Activated naive CD8-positive, alpha-beta T cell treated with anti-CD3 and anti-CD28 coated beads, Interleukin-2, amount 10 ng/mL, durations not matched to agents 7 days and 5 days (primary cell): Measurements from ENCODE around the gene PRLHR. TPM values are rescaled to one million over a fixed set of nuclear protein-coding genes. Genes with fewer than 3 reads are reported as not detected.
"Not testable (repeated sequence)": the region's sequence is repeated elsewhere in the genome, so short reads cannot be mapped to it uniquely, and the experiment has no call there.

Source experiments
- ATAC-seq: fragments of 150-1000 bp; cut with Tn5 transposase; one replicate; pipeline ENCODE4 v1.10.0; 2021; ENCODE audit warnings: low read depth, moderate library complexity
- POLR2A ChIA-PET: fragments of 350-600 bp; sonication (Branson Sonifier 250); formaldehyde crosslinking; loops from one replicate; lab custom pipeline; 2021; ENCODE audit warnings: antibody characterized with exemption; lab: Charles Lee
- DNase-seq: peaks from one replicate; pipeline ENCODE4 v3.0.0; 2021
- H3K27ac Mint-ChIP-seq: one replicate; pipeline ENCODE4 v1.8.0; 2022; ENCODE audit warnings: mild to moderate bottlenecking, mixed read lengths
- H3K27me3 Mint-ChIP-seq: one replicate; pipeline ENCODE4 v1.8.0; 2022; ENCODE audit warnings: mild to moderate bottlenecking, moderate library complexity, mixed read lengths
- H3K36me3 Mint-ChIP-seq: one replicate; pipeline ENCODE4 v1.8.0; 2021; ENCODE audit warnings: mild to moderate bottlenecking, mixed read lengths
- H3K4me1 Mint-ChIP-seq: one replicate; pipeline ENCODE4 v1.8.0; 2021; ENCODE audit warnings: mixed read lengths
- H3K4me3 Mint-ChIP-seq: one replicate; pipeline ENCODE4 v1.8.0; 2022; ENCODE audit warnings: mild to moderate bottlenecking, moderate library complexity, mixed read lengths
- H3K9me3 Mint-ChIP-seq: one replicate; pipeline ENCODE4 v1.8.0; 2021; ENCODE audit warnings: mixed read lengths
- total RNA-seq, 2 experiments: library from RNA; stranded (reverse); gene quantifications; one replicate each; pipeline ENCODE4 v1.2.3, GENCODE V29; 2021

Gene PRLHR
- not detected for total RNA-seq

DNA sequence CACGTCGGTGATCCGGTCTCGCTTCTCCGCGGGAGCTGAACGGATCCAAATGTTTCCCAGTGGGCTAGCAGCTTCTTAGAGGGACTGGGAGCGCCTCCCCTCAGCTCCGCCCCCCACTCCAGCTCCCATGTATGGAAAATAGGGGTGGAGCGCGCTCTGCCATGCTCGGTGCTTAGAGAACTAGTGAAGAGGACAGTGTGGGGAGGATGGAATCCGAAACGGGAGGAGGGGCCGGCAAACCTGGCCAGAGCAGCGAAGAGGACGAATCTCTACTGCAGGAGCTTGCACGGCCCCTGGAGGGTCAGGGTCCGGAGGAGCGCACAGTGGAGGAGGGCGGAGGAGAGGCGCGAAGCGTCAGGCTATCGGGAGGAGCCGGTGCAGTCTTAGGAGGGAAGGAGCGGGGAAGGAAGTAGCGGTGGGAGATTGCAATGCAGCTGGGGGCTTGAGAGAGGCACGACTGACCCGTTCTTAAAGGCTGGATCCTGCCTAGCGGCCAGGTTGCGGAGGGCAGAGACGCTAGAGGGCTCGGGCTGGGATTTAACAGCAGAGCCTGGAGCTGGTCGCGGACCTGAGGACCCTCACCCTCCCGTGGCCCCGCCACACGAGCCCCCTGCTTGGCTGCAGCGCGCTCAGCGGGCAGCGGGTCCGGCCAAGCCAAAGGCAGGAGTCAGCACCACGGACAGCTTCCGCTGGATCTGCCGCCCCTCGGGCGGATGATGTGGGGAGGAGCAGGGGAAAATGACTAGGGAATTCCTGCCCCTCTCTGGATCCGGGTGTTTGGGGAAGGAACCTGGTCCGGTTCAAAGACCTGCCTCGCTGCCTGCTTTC, at the start of gene PRLHR:
PRLHR (minus strand) TSS at position 51 of the 828 bp plus-strand sequence. CDS start 404 bp downstream, outside the sequence.
- Mint-ChIP-seq H3K9me3 (no peaks in the 10 kb centered on the region), H3K27me3 (peaks cover 63% of the 10 kb centered on the region), H3K27ac (peak within 1 kb of the TSS; percentile 31), H3K4me1 (peaks cover 6% of the 10 kb centered on the region), H3K36me3 (peaks cover 3% of the 10 kb centered on the region), H3K4me3 (no peak within 1 kb of the TSS)
- POLR2A ChIA-PET: no interaction called here
- DNase-seq (peak; percentile 47), ATAC-seq (no peak)

DNA sequence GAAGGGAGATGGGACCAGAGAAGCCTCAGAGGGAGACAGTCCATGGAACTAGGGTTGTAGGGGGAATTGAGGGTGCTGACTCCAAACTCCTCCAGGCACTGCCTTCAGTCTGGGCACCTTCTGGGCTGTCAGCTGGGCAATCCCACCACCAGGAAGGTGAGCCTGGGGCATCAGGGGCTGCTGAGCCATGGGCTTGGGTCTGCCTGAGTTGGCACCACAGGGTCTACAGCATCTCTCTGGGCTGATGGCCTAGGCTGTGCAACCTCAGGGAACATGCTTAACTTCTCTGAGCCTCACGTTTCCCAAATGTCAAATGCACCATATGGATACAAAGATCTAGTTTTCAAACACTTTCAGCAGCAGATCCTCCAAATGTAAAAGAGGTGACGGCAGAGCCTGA, 46.8 kb upstream of the PRLHR start:
- no peak for DNase-seq
- ATAC-seq: no peak
- no peaks in the 10 kb centered on the region for H3K36me3 Mint-ChIP-seq
- no peak overlapping the region for H3K27ac Mint-ChIP-seq
- H3K9me3 Mint-ChIP-seq: peaks cover 11% of the 10 kb centered on the region
- no peaks in the 10 kb centered on the region for H3K4me1 Mint-ChIP-seq
- H3K27me3 Mint-ChIP-seq: no peaks in the 10 kb centered on the region
- no peak overlapping the region for H3K4me3 Mint-ChIP-seq
- POLR2A ChIA-PET: no interaction called here

DNA sequence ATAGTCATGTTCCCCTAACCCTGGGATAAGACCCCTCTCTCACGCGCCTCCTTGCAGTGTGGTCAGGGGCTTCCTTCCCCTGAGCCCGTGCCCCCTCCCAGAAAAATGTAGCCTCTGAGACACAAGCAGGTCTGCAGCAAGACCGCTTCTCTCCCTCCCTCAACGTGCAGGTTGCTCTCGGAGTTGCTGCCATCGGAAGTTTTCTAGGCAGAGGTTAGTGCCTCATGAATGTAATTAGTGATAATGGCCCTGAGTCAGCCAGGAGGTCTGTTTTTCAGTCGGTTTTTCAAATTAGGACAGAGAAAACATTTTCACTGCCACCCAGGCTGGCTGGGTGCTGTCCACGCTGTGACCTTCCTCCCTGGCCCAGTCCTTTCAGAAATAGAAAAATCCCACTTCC, 43.2 kb upstream of the PRLHR start:
- Mint-ChIP-seq H3K4me3 (no peak overlapping the region), H3K27me3 (no peaks in the 10 kb centered on the region), H3K4me1 (no peaks in the 10 kb centered on the region), H3K9me3 (peaks cover 11% of the 10 kb centered on the region), H3K36me3 (no peaks in the 10 kb centered on the region), H3K27ac (no peak overlapping the region)
- no peak for ATAC-seq
- POLR2A ChIA-PET: no interaction called here
- DNase-seq: no peak

DNA sequence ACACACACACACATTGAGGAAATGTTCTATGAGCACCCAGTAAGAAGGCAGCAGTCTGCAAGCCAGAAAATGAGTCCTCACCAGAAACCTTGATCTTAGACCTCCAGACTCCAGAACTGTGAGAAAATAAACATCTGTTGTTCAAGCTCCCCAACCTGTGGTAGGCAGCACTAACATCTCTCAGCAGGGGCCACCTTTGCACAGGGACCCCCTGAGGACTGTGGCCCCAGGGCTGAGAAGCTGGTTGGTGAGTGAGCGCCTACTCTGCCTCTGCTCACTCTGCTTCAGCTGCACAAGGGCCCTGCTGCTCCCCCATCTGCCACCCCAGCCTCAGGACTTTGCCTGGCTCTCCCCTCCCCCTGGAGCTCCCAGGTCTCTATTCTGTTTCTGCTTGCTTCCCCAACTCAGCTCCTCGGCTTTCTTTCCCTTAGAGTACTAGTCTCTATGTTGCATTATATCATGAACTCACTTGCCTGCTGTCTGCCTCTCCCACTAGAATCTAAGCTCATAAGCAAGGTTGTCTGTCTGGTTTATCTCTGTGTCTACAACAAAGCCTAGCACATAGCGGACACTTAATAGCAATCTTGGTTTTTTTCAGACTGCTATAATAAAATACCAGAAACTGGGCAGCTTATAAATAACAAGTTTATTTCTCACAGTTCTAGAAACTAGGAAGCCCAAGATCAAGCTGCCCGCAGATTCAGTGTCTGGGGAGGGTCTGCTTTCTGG, 40.4 kb upstream of the PRLHR start:
- ATAC-seq (no peak), DNase-seq (no peak)
- POLR2A ChIA-PET: no interaction called here
- no peaks in the 10 kb centered on the region for H3K4me1 Mint-ChIP-seq
- no peaks in the 10 kb centered on the region for H3K36me3 Mint-ChIP-seq
- H3K27me3 Mint-ChIP-seq: no peaks in the 10 kb centered on the region
- H3K27ac Mint-ChIP-seq: no peak overlapping the region
- peaks cover 9% of the 10 kb centered on the region for H3K9me3 Mint-ChIP-seq
- H3K4me3 Mint-ChIP-seq: no peak overlapping the region

DNA sequence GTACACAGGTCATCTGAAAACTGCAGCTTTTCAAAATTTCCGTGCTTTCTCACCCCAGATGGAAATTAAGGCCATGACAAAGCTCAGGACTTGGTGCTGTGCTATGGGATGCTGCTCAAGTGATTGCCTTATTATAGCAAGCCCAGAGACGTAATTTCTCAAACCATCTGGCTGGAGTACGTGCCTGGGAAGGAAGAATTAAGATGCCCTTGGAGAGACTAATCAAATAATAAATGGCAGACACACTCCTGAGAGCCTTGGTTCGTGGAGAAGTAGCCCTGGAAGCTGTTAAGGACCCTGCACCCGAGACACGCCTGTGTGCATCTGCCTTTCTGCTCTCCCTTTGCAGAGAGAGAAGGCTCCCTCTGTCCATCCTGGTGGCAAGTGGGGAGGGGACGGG, 38.3 kb upstream of the PRLHR start:
- Mint-ChIP-seq H3K27ac (no peak overlapping the region), H3K9me3 (peaks cover 2% of the 10 kb centered on the region), H3K36me3 (no peaks in the 10 kb centered on the region), H3K4me3 (no peak overlapping the region), H3K4me1 (no peaks in the 10 kb centered on the region), H3K27me3 (peaks cover 2% of the 10 kb centered on the region)
- DNase-seq: no peak
- POLR2A ChIA-PET: no interaction called here
- no peak for ATAC-seq

DNA sequence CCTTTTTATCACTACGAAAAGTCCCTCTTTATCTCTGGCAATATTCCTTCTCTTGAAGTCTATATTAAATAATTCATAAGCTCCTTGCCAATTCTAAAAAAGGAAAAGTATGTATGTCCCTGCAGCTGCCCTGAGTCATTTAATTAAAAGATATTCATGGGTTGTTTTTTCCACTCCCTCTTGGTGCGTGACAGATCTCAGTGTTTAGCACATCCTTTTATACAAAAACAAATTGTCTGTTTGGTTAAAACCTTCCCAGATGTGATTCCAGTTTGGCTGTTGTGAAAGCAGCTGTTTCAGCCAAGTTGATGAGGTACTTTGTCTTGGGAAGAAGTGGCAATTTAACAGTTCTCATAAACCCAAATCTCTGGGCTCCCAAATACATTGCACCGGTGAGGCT, 33.8 kb upstream of the PRLHR start:
- no peaks in the 10 kb centered on the region for H3K9me3 Mint-ChIP-seq
- H3K27ac Mint-ChIP-seq: no peak overlapping the region
- no peak overlapping the region for H3K4me3 Mint-ChIP-seq
- H3K4me1 Mint-ChIP-seq: no peaks in the 10 kb centered on the region
- peaks cover 4% of the 10 kb centered on the region for H3K27me3 Mint-ChIP-seq
- ATAC-seq: no peak
- POLR2A ChIA-PET: no interaction called here
- DNase-seq: no peak
- H3K36me3 Mint-ChIP-seq: no peaks in the 10 kb centered on the region

DNA sequence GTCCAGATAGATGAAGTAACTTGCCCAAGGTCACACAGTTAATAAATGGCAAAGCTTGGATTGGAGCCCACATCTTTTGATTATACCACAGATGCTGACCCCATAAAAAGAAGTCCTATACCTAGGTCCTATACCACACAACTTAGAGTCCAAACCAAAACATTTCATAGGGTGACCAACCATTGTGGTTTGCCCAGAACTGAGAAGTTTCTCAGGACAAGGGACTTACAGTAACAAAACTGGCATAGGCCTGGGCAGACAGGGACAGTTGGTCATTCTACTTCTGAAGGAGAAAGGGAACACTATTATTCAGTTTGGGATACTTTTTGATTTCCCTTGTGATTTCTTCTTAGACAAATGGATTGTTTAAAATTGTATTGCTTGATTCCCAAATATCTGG, 32.9 kb upstream of the PRLHR start:
- ATAC-seq: no peak
- no peak for DNase-seq
- Mint-ChIP-seq H3K4me3 (no peak overlapping the region), H3K27ac (no peak overlapping the region), H3K9me3 (no peaks in the 10 kb centered on the region), H3K4me1 (no peaks in the 10 kb centered on the region), H3K36me3 (no peaks in the 10 kb centered on the region), H3K27me3 (peaks cover 4% of the 10 kb centered on the region)
- POLR2A ChIA-PET: no interaction called here

DNA sequence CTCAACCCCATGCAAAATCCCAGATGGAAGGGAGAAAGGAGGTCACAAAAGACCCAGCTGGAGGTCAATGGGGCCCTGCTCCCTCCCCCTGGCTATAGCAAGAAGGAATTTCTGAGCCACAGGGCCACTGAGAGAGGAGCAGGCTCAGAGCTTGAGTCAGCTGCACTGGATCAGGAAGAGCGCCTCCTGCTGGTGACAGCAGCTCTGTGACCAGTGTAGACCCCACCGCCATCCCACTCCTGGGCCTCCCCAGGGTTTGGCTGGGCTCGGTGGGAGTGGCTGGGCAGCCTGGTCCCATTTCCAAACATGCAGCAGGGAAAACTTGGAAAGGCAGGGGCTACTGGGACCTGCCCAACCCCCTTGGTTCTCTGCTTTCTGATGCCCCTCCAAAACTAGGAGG, 31.5 kb upstream of the PRLHR start:
- POLR2A ChIA-PET: no interaction called here
- Mint-ChIP-seq H3K4me1 (no peaks in the 10 kb centered on the region), H3K4me3 (no peak overlapping the region), H3K36me3 (no peaks in the 10 kb centered on the region), H3K9me3 (no peaks in the 10 kb centered on the region), H3K27ac (no peak overlapping the region), H3K27me3 (peaks cover 4% of the 10 kb centered on the region)
- ATAC-seq (no peak), DNase-seq (no peak)

DNA sequence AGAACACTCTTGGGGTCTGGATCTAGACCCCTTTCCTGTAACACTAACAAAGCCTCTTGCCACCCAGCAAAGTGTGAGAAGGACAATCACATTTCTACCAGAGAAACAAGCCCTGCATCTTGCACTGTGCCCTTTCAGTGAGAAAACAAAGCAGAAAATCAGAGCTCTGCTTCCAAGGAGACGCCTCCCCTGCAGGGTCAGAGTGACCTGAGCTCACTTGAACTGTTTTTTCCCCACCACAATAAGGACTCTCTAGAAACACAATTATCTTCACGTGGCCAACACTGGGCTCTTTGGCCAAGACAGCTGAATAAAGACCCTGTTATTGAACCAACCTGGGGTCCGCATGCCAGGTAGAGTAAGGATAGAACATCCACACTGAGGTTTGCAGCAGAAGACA, 30.1 kb upstream of the PRLHR start:
- Mint-ChIP-seq H3K36me3 (no peaks in the 10 kb centered on the region), H3K27ac (no peak overlapping the region), H3K27me3 (peaks cover 3% of the 10 kb centered on the region), H3K9me3 (no peaks in the 10 kb centered on the region), H3K4me3 (no peak overlapping the region), H3K4me1 (peaks cover 9% of the 10 kb centered on the region)
- no peak for ATAC-seq
- POLR2A ChIA-PET: no interaction called here
- no peak for DNase-seq

DNA sequence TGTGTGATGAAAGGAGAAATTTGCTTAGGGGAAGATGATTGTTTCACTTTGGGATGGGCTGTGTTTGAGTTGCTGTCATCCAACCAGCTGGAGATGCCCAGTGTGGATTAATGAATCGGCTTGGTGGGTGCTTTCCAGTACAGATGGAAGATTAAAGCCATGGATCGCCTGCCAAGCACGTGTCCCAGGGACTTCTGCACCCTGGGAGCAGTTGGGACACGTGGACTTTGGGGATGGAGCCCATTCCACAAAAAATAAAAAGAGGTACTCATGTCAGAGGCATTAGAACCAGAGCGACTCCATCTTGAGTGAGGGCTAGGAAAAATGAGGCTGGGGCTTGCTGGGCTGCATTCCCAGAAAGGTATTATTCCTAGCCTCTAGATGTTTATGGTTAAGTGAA, 29.3 kb upstream of the PRLHR start:
- H3K4me3 Mint-ChIP-seq: no peak overlapping the region
- POLR2A ChIA-PET: no interaction called here
- DNase-seq (no peak), ATAC-seq (no peak)
- peaks cover 11% of the 10 kb centered on the region for H3K4me1 Mint-ChIP-seq
- H3K36me3 Mint-ChIP-seq: no peaks in the 10 kb centered on the region
- H3K27me3 Mint-ChIP-seq: peaks cover 2% of the 10 kb centered on the region
- H3K27ac Mint-ChIP-seq: no peak overlapping the region
- no peaks in the 10 kb centered on the region for H3K9me3 Mint-ChIP-seq

DNA sequence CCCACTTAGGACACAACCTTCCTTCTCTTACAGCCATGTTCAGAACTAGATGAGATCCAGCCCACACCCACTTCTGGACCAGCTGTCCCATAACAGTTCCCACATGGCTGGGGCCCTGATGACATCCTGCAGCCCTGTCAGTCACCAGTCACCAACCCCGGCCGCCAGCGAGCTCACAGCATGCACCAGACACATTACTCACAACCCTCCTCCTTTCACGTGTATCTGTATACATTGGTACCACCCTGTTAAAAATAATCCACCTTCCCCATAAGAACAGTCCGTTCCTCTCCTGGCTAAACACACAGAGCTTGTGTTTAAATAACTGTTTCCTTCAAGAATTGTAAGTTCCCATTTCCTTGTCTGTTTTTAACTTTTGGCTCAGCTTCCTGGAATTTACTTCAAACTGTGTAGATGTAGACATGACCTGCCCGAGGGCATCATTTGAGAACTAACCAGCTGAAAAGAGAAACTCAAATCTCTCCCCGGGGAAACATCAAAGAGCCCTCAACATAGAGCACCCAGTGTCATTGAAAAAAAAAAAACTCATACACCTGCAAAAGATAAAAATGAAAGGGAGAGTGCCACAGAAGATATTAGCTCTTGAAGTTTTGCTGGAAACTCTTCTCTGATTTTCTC, 26.0 kb upstream of the PRLHR start:
- DNase-seq (no peak), ATAC-seq (peak; percentile 82)

DNA sequence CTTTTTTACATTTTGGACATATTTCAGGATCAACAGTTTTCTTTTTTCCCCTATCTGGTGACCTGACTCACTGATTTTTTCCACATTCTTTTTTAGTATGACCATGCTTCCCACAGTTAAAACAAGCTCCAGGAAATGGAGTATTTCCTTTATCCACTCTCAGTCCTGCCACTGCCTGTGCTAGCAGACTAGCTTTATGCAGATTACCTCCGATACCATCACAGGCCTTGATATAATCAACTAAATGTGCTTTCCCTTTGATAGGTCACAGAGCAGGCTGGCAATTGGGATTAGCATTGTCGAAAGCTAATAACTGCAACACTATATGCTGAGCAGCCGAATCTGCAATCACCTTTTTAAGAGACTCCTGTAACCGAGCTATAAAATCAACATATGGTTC, 18.4 kb upstream of the PRLHR start:
- H3K27ac Mint-ChIP-seq, DNase-seq, H3K4me1 Mint-ChIP-seq, ATAC-seq, H3K27me3 Mint-ChIP-seq, H3K9me3 Mint-ChIP-seq, H3K36me3 Mint-ChIP-seq, POLR2A ChIA-PET, H3K4me3 Mint-ChIP-seq: not testable (repeated sequence)

More for the DNA sequence above, 26.0 kb upstream of the PRLHR start:
- Mint-ChIP-seq H3K4me1 (peaks cover 11% of the 10 kb centered on the region), H3K9me3 (no peaks in the 10 kb centered on the region), H3K4me3 (peak overlapping the region; percentile 18), H3K36me3 (no peaks in the 10 kb centered on the region), H3K27me3 (peaks cover 7% of the 10 kb centered on the region), H3K27ac (peak overlapping the region; percentile 26)
- POLR2A ChIA-PET: no interaction called here

DNA sequence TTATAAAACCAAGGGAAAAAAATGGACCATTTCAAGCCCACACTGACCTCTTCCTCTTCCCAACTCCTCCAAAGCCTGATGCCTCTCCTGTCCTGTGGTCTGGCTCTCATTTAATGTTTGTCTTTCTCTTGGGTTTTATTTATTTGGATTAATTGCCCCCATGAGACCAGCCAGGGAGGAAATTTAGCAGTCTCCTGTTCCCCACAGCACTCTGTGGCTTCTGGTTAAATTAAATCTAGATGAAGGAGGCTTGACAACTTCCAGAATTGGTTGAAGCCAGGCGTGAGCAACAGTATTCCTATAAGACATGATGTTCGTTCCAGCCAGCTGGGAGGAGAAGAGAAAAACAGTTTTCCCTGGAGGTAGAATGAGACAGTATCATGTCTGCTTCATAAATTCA, 15.1 kb upstream of the PRLHR start:
- Mint-ChIP-seq H3K4me1 (no peaks in the 10 kb centered on the region), H3K36me3 (no peaks in the 10 kb centered on the region), H3K27me3 (peaks cover 10% of the 10 kb centered on the region), H3K4me3 (no peak overlapping the region), H3K27ac (no peak overlapping the region), H3K9me3 (peaks cover 5% of the 10 kb centered on the region)
- no peak for ATAC-seq
- DNase-seq: no peak
- POLR2A ChIA-PET: no interaction called here
